AG08396 (cell line): ENCODE data around the gene MLLT10.
A peak's percentile ranks its signal among the peaks of the same experiment; 100 is the strongest.
"Not testable (repeated sequence)": the region's sequence is repeated elsewhere in the genome, so short reads cannot be mapped to it uniquely, and the experiment has no call there.

Experiments used
- DNase-seq: peaks from one replicate; pipeline ENCODE4 v3.0.0; 2012; ENCODE audit warnings: low spot score, mixed read lengths

Gene MLLT10

DNA sequence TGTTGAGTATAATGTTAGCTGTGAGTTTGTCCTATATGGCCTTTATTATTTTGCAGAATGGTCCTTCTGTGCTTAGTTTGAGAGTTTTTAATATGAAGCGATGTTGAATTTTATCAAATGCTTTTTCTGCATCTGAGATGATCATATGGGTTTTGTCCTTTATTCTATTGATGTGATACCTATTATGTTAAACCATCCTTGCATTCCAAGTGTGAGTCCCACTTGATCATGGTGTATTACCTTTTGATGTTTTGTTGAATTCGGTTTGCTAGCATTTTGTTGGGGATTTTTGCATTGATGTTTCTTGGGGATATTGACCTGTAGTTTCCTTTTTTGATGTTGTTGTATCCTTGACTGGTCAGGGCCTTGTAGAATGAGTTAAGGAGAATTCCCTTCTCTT, 166.4 kb downstream of the MLLT10 start:
- no peak for DNase-seq

DNA sequence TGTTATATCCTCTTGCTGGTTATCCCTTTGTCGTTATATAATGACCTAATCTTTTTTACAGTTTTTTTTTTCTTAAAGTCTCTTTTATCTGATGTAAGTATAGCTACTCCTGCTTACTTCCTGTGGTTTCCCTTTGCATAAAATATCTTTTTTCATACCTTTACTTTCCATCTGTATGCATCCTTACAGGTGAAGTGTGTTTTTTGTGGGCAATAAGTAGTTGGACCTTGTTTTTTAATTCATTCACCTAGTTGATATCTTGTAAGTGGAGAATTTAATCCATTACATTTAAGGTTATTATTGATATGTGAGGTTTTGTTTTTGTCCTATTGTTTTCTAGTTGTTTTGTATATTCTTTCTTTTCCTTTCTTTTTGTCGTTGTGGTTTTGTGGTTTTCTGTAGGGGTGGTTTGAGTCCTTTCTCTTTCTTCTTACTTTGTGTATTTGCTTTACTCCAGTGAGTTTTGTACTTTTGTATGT, 168.6 kb downstream of the MLLT10 start:
- no peak for DNase-seq

DNA sequence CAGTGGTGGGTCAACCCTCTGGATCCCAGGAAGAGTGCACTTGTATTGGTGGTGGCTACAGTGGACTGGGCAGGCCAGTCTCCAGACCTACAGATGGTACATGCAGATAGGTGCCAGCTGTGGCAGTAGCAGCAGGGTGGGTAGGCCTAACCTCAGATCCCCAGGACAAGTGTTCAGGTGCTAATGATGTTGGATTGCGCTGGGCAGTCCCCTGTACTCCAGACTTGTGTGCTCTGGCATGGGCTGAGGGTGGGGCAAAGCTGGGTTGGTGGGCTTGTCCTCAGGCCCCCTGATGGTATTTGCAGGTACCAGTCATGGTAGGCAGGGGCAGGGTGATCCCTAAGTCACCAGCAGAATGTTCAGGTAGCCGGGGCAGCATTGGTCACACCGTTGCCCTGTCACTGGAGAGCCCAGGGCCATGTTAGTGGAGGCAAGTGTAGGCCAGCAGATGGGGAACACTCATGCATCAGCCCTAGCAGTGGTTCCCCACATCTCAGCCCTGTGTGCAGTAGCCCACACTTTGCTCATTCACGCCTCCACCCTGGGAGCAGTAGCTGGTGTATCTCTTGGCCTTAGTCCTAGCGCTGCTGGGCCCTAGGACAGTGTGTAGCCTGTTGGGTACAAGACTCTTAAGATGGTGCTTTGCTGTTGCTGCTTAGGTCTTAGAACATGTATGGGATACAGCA, 171.3 kb downstream of the MLLT10 start:
- no peak for DNase-seq

DNA sequence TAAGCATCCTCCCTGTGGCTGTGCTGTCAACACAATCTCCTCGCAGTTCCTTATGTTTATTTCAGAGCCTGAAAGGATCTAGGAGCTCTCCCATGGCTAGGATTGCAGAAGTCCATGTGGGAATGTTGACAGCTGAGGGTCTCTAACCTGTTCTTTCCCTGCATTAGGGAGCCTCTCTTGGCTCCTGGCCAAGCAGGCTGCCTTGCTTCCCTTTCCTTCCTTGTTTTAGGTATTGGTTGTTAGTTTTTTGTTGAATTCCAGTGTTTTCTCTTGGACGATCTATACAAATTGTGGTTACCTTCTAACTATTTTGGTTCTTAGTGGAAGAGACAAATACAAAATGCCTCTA, 171.8 kb downstream of the MLLT10 start:
- no peak for DNase-seq

DNA sequence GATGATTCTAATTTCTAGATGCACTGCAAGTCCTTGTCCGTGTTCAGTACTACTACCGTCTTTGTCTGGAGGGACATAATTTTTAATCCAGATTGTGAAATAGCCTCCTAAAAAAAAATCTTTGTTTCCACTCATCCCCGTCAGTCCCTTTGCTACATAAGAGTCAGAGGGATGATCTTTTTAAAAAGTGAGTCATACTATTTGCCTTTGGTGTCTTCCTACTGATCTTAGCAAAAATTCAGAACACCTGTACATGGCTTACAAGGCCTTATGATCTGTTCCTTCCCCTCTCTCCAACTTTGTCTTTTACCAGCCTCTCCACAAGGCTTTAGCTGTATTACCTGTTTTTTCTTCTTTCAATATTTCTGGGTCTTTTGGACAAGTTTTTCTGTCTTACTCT, 173.5 kb downstream of the MLLT10 start:
- DNase-seq: no peak

DNA sequence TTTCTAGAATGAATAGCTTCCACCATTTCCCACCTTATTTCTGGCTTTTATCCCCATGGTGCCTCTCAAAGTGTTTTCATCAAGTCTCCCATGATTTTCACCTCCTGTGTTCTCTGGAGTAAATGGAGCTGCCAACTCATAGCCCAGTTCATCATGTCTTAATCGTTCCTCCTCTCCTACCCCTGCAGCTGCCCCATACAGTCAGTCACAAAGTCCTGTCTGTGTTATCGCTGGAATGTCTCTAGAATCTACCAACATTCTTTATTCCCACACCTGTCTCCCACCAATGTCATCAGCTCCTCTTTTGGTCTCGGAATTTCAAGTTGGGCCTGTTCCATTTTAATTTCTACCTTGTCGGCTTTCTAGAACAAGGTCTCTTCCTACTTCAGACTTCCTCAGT, 178.9 kb downstream of the MLLT10 start:
- no peak for DNase-seq

DNA sequence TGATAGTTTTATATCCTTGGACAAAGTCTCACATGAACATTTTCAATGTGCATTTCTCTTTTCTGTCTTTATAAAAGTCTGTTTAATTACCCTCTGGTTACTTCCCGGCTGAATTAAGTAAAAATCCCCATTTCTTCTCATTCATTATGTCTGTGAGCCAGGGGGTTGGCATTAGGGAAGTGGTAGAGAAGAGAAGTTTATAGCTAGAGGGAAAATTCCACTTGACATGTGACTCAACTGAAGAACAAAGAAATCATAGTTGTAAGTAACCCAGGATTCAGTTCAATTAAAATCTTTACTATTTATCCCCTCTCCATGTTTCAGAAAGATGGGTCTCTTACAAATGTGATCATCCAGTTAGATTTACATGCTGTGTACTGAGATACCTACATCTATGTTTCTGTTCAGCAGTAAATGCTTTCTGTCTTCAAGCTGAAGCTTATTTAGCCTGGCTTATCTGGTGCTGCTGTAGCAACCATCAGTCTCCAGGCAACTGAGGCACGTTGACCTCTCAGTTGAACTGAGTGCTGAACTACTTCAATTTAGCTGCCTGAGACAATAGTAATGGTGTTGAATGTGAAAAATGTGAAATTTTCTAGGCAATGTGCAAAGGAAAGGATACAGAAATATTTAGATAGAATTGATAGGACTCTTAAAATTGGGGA, 181.6 kb downstream of the MLLT10 start:
- no peak for DNase-seq

DNA sequence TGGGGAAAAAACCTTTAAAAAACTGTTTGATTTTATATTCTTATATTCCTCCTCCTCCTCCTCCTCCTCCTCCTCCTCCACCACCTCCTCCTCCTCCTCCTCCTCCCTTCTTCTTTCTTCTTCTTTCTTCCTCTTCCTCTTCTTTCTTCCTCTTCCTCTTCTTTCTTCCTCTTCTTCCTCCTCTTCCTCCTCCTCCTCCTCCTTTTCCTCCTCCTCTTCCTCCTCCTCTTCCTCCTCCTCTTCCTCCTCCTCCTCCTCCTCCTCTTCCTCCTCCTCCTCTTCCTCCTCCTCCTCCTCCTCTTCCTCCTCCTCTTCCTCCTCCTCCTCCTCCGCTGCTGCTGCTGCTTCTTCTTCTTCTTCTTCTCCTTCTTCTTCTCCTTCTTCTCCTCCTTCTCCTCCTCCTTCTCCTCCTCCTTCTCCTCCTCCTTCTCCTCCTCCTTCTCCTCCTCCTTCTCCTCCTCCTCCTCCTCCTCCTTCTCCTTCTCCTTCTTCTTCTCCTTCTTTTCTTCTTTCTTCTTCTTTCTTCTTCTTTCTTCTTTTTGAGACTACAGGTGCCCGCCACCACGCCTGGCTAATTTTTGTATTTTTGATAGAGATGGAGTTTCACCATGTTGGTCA, 183.5 kb downstream of the MLLT10 start:
- not testable (repeated sequence) for DNase-seq

DNA sequence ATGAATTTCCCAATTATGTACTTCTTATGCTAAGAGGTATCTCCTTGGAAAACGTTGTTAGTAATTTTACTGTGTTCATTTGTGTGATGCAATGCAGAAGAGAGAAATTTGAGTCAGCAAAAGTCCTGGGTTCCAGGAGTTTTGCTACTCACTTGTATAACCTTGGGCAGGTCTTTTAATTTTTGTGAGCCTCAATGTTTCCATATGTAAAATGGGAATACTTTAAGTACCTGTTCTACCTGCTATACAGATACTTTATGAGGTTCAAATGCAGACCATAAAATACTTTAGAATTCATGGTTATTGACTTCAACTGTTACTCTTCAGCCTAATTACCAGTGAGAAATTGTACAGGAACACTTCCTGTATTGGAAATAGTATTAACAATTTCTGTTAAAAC, 185.5 kb downstream of the MLLT10 start:
- no peak for DNase-seq

DNA sequence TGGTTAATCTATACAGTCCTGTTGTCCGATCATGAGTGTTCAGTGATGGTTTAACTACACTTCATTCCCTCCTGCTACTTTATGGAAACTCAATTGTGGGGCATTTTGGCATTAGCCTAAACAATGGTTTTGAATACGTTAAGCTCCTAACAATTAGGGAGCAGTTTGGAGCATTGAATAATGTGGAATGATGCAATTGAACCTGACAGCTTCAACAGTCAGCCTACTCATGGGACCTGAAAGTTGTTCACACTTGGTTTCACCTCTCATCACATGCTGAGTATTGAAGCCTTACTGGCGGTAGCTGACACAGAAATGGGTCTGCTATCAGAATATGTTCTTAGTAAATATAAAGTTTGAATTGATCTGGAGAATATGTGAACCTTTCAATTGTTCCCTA, 186.1 kb downstream of the MLLT10 start:
- no peak for DNase-seq

DNA sequence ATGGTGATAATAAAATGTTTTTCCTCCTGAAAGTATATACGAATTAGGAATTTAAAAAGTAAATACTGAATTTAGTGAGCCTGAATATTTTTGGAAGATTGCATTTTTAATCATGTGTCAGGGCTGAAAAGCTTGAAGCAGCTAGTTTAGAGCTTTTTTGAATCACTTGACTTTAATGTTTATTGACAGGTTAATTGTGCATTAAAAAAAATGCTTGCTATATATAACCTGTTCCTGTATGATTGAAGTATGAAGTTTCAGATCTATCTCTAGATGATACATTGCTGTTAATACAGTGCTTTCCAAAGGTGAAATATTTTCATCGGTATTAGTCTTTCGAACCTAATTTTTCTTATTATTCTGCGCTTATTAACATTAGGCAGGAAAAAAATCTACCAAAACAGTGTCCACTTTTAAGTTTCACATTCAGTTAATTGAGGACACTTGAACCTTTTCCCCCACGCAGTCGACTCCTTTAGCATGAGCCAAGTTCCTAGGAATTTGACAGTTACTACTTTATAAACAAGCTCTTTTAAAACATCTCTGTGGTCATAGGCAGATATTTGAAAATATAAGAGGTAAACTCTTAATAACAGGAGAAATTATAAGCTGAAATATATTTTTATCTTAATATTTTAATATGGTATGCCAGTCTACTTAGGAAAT, 187.1 kb downstream of the MLLT10 start:
- DNase-seq: no peak

DNA sequence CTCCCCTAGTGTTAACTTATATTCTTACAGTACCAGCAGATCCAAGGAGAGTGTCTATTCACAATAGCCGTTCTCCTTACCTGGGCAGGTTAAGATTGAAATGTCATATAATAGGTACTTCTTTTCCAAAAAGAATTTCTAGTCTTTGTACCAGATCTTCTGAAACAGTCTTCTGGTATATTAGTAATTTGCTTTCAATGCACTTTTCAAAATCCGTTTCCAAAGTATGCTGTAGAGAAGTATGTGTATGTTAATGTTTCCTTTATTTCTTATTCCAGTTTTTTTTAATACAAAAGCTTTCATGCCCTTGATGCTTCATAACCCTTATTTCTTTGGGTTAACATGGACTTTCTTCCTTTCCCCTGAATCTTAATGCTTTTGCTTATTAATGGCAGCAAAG, 188.2 kb downstream of the MLLT10 start:
- no peak for DNase-seq

DNA sequence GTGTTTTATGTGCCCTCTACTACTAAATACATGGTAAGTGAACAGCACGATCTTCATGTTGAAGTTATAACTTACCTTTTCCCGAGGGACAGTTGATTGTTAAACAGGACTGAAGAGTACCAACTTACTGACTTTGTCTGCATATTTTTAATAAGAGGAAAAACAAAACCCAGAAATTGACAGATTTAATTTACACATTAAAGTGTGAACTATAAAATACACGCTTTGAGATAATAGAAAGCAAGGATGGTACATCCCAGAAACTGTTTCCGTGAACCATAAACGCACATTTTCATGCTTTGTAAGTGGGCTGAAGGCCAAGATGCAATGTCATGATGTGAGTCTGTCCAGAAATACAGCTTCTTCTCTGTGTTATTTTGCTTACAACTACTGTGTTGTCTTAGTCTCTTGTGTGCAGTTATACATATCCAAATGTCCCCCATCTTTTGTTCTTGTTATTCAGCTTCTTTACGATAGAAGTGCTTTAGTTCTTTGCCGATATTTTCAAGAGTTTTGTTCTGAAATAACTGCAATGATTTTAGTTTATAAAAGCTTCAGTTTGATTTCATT, 190.1 kb downstream of the MLLT10 start:
- DNase-seq: no peak

DNA sequence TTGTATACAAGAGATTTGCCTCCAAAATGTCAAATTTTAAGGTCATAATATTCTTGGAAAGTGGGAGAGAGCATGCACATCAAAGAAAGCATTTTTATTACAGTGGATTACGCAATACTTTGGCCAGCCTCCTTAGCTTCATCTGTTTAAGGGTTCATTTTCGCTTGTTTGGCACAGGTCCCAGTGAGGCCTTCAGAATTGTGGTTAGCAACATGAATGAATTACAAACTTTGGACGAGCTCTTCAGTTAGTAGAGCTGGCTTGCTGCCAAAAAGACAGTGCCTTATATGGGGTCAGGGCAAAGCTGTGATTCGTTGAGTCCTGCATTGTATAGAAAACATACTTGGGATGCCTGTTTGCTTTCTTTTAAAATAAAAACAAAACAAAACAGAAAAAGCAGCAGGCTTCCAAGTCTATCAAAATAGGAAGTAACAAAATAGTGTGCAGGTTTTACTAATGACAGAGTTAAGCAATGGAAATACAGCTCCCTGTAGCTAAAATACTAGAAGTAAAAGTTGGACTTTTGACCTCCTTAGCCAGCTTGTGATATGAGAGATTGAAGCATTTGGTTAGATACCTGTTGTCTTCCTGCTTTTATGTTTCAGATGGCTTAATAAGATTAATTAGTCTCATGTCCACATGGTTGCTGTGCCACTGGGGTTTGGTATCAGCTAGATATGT, 190.8 kb downstream of the MLLT10 start:
- peak; percentile 78 for DNase-seq

DNA sequence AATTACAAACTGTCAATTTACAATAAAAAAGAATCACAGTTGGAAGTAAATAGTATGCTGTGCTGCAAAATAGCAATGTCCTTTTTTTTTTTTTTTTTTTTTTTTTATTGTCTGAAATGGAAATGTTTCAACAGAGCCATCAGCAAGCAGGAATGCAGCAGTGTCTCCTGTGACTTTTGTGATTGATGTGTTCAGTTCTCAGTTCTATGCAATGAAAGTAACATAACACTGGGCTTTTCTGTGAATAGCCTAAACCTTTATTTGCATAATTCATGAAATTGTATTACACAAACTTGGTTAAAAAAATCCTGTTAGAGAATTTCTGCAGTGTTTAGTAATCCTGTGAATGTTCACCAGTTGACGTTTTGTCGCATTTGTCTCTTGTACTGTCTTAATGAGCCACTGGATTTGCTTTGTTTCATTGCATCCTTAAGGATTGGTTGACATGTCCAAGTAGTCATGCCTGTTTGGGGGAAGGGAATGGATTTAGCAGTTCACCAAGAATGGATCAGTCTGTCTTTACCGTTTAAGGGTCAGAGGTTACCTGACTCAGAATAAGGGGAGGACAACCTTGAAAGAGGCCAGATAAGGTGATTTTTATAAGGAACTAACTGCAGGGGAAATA, 192.7 kb downstream of the MLLT10 start:
- no peak for DNase-seq

DNA sequence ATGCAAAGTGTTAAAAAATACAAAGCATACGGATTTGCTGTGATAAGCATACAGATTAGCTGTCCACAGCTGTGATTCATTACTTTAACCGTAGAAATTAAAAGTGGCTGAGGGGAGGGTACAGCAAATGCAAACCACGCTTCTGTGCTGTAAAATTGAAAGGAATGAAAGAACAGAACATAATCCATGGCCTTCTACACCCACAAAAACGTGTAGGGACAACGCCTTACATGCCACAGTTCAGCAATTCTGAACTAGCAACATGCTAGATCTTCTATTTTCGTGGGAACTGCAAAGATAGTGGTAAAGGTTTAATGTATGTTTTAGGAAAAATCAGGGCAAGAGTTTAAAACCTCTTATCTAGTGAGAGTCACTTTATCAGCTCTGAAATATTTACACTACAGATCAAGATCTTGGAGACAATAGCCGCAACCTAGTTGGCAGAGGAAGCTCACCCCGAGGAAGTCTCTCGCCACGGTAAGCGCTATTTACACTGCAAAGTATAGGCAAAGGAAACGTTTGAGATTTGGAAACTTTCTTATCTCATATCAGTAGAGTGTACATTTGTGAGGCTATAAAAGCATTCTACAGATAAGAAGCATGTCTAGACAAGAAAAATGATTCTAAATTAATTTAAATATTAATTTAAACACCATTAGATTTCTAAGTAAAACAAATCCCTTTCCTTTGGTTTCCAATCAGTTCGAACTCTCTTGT, 193.6 kb downstream of the MLLT10 start:
- DNase-seq: no peak

DNA sequence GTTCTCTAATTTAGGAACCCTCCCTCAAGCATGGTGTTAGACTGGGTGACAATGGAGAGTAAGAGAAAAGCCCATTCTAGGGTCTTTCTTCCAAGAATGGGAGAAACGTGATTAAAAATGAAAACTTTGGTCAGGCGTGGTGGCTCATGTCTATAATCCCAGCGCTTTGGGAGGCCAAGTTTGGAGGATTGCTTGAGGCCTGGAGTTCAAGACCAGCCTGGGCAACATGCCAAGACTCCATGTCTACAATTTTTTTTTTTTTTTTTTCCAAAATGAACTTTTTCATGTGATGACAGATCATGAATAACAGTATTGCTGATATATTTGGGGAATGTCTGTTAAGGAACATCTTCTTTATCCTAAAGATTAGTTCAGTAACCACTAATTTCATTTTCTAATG, 194.6 kb downstream of the MLLT10 start:
- no peak for DNase-seq

DNA sequence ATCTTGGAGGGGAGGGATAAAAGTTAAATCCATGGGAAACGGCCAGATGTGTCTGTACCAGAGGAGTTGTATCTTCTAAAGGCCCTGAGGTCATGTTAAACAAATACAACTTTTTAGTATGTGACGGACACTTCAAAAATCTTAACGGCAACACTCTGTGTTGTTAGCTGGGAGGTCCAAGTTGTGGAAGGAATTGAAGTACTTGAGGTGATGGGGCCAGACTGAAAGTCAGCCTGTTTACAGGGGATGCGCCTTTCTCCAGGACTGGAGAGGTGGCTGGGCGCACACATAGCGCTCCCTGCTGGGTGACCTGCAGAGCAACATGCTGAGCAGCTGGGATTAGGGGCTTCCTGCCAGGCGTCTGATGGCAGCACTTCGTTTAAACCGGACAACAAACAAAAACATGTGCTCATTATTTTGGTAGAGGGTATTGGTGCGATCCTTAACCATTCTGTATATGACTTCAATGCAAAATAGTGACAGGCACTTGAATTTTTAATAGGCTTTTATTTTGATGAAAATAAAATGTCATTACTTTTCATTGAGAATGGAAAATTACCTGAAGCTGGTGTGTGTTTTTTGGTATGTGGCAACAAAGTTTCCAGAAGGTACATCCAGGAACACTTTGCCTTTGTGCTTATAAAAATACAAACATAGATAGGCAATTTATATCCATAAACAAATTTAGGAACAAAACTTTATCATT, 198.2 kb downstream of the MLLT10 start:
- DNase-seq: peak; percentile 79

DNA sequence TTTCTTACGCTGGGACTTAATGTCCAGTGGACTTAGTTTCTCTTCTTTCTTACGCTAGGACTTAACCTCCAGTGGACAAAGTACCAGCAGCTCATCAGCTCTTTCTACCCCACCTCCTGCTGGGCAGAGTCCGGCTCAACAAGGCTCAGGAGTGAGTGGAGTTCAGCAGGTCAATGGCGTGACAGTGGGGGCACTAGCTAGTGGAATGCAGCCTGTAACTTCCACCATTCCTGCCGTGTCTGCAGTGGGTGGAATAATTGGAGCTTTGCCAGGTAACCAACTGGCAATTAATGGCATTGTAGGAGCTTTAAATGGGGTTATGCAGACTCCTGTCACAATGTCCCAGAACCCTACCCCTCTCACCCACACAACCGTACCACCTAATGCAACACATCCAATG, 199.7 kb downstream of the MLLT10 start:
- DNase-seq: no peak

DNA sequence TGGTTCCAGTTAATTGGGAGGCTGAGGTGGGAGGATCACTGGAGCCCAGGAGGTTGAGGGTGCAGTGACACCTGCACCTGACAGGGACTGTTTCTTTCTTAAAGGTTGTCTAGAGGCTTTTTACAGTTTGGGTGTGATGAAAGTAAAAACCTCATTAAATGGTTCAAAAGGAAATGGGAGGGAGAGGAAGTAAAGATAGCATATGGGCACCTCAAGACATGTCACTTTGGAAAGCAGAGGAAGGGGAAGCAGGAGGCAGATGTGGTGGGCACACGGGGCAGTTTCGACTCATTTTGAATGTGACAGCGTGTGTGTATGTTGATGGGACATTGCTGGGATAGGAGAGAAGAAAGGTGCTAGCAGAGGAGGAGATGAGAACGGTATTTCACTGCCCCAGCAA, 203.1 kb downstream of the MLLT10 start:
- DNase-seq: no peak
